Natural killer cell treated with Interleukin-12 subunit alpha and Interleukin-12 subunit beta and Interleukin-15 and Interleukin-18, amount 100 ng/mL, for 72 hours (primary cell): ENCODE results near the gene CXorf58. TPM values are rescaled to one million over a fixed set of nuclear protein-coding genes. Genes with fewer than 3 reads are reported as not detected.
"Not testable (repeated sequence)": the region's sequence is repeated elsewhere in the genome, so short reads cannot be mapped to it uniquely, and the experiment has no call there.

Source experiments
- ATAC-seq, 2 donors: fragments of 150-1000 bp; cut with Tn5 transposase in 1 of 2; sonication (Bioruptor Pico), chemical (Tn5 transposase) in 1 of 2; 2 replicates each; pipeline ENCODE4 v1.10.0; 2021
- DNase-seq: peaks from one replicate; pipeline ENCODE4 v3.0.0; 2022; ENCODE audit warnings: low spot score
- H3K27ac Mint-ChIP-seq, 2 donors: 1 replicate in 1 of 2; 2 replicates in 1 of 2; pipeline ENCODE4 v1.8.0; 2022; ENCODE audit warnings: mixed read lengths in 2 of 2, mild to moderate bottlenecking in 1 of 2, moderate library complexity in 1 of 2
- H3K27me3 Mint-ChIP-seq, 2 donors: 1 replicate in 1 of 2; 2 replicates in 1 of 2; pipeline ENCODE4 v1.8.0; 2022; ENCODE audit warnings: mixed read lengths in 2 of 2
- H3K36me3 Mint-ChIP-seq: one replicate; pipeline ENCODE4 v1.8.0; 2022; ENCODE audit warnings: mixed read lengths
- H3K4me1 Mint-ChIP-seq, 2 donors: 1 replicate in 1 of 2; 2 replicates in 1 of 2; pipeline ENCODE4 v1.8.0; 2022; ENCODE audit warnings: low read depth in 2 of 2, mixed read lengths in 2 of 2, mild to moderate bottlenecking in 1 of 2
- H3K4me3 Mint-ChIP-seq: one replicate; pipeline ENCODE4 v1.8.0; 2022; ENCODE audit warnings: mixed read lengths
- H3K9me3 Mint-ChIP-seq: 2 replicates; pipeline ENCODE4 v1.8.0; 2022; ENCODE audit warnings: mixed read lengths
- total RNA-seq, 2 donors: library from RNA; stranded (reverse); gene quantifications; one replicate each; pipeline ENCODE4 v1.2.3, GENCODE V29; 2022

CXorf58 gene, protein sequence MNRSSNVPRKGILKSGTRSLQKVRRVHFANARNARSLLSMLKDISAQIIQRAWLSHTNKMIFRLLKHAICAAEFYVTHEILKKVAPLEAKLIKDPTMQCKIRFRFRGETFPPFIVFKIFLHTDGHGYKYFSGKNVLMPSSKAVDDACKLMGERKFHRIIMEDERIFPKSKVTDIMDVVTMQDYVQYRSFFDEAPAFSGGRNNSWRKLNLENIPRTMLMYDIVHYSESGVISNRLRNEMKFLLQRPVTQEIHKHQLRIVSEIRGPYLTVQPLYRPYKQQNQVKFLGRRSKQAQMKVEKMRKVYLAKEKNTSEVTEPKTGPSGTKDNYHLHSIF
- not detected for total RNA-seq

DNA sequence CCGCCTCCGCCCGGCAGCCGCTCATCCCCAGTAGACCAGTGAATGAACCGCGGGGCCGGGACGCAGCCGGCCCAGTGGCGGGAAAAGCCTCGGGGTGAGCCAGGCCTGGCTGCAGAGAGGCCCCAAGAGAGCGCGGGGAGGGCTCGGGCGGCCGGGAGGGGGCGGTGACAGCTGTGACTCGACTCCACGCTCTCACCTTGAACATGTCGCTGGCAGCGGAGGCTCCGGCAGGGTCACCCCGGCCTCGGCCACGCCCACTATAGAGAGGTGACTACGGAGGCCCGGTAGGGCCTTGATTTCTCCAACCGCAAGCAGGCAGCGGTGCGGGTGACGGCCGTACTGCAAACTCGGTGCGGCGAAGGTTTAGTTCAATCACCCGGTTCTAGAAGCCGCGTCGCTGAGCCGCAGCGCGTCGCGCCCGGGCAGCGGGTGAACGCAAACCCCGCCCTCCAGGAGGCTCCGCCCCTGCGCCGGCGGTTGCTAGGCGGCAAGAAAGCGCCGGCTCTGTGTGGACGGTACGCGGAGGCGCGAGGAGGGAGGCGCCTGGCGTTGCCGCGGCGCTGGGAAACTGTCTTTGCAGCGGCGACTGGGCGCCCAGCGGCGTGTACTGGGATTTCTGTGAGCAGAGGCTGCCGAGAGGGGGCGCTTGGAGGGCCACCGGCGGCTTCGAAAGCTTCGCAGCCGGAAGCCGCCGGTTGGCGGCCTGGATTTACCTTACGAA lies at the start of gene CXorf58, which contains the start of gene APOO:
Gene CXorf58 (plus strand): TSS at position 509 of the 721 bp plus-strand sequence. CDS start 2,297 bp downstream, outside the sequence.
Gene APOO (minus strand): TSS at position 441 of the 721 bp plus-strand sequence. CDS start 236 bp downstream, at position 205.
- peak within 1 kb of the TSS; percentile 75 to 76 for H3K27ac Mint-ChIP-seq
- no peaks in the 10 kb centered on the region for H3K9me3 Mint-ChIP-seq
- H3K36me3 Mint-ChIP-seq: no peaks in the 10 kb centered on the region
- DNase-seq: peak; percentile 95
- H3K4me1 Mint-ChIP-seq: peaks cover 8 to 12% of the 10 kb centered on the region in 2 donors
- peak; percentile 97 for ATAC-seq
- peak within 1 kb of the TSS; percentile 70 for H3K4me3 Mint-ChIP-seq
- no peaks in the 10 kb centered on the region for H3K27me3 Mint-ChIP-seq

DNA sequence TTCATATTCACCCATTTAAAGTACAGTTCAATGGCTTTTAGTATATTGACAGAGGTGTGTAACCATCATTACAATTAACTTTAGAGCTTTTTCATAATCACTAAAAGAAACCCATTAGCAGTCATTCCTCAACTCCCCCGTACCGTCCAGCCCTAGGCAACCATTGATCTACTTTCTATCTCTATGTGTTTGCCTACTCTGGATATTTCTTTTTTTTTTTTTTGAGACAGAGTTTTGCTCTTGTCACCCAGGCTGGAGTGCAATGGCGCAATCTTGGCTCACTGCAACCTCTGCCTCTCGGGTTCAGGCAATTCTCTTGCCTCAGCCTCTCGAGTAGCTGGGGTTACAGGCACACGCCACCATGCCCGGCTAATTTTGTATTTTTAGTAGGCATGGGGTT lies 48.6 kb upstream of the CXorf58 start:
- H3K9me3 Mint-ChIP-seq, H3K27me3 Mint-ChIP-seq, H3K4me3 Mint-ChIP-seq, H3K36me3 Mint-ChIP-seq, H3K4me1 Mint-ChIP-seq, DNase-seq, ATAC-seq, H3K27ac Mint-ChIP-seq: not testable (repeated sequence)

DNA sequence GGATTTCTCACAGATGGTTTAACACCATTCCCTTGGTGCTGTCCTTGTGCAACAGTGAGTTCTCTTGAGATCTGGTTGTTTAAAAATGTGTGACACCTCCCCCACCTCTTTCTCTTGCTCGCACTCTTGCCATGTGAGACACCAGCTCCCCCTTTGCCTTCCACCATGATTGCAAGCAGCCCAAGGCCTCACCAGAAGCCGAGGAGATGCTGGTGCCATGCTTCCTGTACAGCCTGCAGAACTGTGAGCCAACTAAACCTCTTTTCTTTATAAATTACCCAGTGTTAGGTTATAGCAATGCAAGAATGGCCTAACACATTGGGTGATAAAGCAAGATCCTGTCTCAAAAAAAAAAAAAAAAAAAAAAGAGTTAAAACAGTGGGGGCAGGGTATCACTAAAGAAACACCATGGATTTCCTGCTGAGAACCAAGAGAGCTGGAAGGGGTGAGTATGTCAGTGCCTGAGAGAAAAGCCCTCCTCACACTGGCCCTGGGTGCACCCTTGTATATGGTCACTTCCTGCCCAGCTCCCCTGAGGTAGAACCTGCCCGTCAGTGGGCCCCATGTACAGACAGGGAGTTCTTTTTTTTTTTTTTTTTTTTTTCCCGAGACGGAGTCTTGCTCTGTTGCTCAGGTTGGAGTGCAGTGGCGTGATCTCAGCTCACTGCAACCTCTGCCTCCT lies 46.5 kb upstream of the CXorf58 start:
- Mint-ChIP-seq H3K4me1 (peaks cover 4% of the 10 kb centered on the region in 2 donors), H3K36me3 (peaks cover 5% of the 10 kb centered on the region), H3K27me3 (peaks cover 0 to 4% of the 10 kb centered on the region in 2 donors), H3K4me3 (no peak overlapping the region), H3K9me3 (no peaks in the 10 kb centered on the region), H3K27ac (peak overlapping the region in 1 of 2 donors; percentile 84)
- DNase-seq (peak; percentile 61), ATAC-seq (peak; percentile 44 to 83)

DNA sequence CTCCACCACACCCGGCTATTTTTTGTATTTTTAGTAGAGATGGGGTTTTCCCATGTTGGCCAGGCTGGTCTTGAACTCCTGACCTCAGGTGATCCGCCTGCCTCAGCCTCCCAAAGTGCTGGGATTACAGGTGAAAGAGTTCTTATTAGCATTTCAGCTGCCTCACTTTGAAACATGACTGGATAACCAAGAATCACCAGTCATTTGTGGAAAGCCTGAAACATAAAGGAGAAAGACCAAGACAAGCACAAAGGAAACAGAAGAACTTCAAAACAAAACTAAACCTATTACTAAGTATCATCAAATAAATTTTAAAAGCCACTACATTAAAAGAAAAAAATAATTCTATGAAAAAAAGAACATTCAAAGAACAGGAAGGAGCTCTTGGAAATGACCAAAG lies 45.9 kb upstream of the CXorf58 start:
- DNase-seq, H3K4me3 Mint-ChIP-seq, H3K36me3 Mint-ChIP-seq, H3K9me3 Mint-ChIP-seq, H3K27me3 Mint-ChIP-seq, ATAC-seq, H3K4me1 Mint-ChIP-seq: not testable (repeated sequence)
- H3K27ac Mint-ChIP-seq: peak overlapping the region in 1 of 2 donors; percentile 84

DNA sequence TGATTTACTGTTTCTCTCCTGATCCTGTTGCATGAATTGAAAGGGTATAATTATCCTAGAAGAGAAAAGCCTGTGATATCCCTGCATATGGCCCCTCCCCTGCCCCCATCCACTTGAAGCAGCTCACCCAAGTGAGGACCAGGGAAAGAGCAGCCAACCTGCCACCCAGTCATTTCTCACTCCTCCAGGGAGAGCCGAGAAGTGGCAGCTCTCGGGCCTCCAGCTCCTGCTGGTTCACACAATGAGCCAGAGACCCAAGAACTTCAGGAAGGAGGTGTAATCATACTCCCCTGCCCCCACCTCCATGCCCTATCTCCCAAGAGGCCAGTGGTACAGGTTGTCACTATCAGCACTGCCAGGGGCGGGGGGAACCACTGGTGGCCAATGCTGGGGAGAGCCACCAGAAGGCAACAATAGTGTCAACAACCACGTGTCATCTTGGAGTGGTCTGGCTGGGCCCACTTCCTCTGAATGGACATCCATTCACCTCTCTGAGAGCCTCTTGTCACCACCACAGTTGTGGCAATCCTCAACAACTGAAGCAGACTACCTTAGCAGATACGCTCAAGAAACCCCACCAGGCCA lies 43.0 kb upstream of the CXorf58 start:
- H3K27me3 Mint-ChIP-seq: no peaks in the 10 kb centered on the region
- DNase-seq: no peak
- no peaks in the 10 kb centered on the region for H3K9me3 Mint-ChIP-seq
- H3K36me3 Mint-ChIP-seq: peaks cover 5% of the 10 kb centered on the region
- no peak overlapping the region for H3K27ac Mint-ChIP-seq
- H3K4me1 Mint-ChIP-seq: peaks cover 4% of the 10 kb centered on the region in 2 donors
- ATAC-seq: no peak
- no peak overlapping the region for H3K4me3 Mint-ChIP-seq

DNA sequence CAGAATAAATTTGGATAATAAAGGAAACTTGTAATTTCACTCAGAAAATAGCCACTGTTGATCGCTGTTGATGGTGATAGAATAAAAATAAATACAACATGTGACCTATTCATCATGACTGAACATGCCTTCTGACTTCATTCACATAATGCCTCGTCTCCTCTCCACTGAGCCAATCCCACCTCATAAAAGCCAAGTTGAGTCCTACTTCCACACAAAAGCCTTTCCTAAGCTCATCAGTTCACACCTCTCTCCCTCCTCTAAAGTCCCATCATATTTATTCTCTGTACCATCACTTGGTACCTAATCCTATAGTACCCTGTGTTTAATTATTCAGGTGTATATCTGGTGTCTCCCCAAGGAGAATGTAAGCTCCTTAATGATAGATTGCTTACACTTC lies 37.8 kb upstream of the CXorf58 start:
- H3K27ac Mint-ChIP-seq: no peak overlapping the region
- no peak for ATAC-seq

DNA sequence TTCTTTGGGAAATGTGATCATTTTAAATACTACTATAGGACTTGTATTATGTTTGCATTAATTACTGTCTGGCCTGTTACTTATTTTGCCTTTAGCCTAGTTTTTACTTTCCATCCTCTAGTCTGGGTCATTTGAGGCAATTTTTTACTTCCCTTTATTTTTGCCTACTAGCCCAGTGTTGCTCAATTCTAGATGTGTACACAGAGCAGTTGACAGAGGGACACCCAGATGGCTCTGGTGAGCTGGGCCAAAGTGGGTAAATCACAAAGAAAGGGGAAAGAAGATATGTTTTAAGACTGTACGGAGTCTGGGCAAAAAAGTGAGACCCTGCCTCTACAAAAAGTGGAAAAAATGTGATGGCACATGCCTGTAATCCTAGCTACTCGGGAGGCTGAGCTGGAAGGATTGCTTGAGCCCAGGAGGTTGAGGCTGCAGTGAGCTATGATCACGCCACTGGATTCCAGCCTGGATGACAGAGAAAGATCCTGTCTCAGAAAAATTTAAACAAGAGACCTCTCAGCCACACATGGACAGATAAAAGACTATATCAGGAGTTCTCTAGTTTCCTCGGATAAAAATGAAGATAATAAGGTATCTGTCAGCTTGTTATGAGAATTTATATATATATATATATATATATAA lies 35.8 kb upstream of the CXorf58 start:
- H3K27me3 Mint-ChIP-seq: peaks cover 0 to 3% of the 10 kb centered on the region in 2 donors
- H3K9me3 Mint-ChIP-seq: no peaks in the 10 kb centered on the region
- no peaks in the 10 kb centered on the region for H3K36me3 Mint-ChIP-seq
- no peak overlapping the region for H3K27ac Mint-ChIP-seq
- no peaks in the 10 kb centered on the region for H3K4me1 Mint-ChIP-seq
- DNase-seq (no peak), ATAC-seq (no peak)
- H3K4me3 Mint-ChIP-seq: no peak overlapping the region

More for the DNA sequence above, 37.8 kb upstream of the CXorf58 start:
- H3K36me3 Mint-ChIP-seq: no peaks in the 10 kb centered on the region
- no peaks in the 10 kb centered on the region for H3K4me1 Mint-ChIP-seq
- H3K27me3 Mint-ChIP-seq: peaks cover 0 to 3% of the 10 kb centered on the region in 2 donors
- no peaks in the 10 kb centered on the region for H3K9me3 Mint-ChIP-seq
- no peak overlapping the region for H3K4me3 Mint-ChIP-seq
- no peak for DNase-seq

DNA sequence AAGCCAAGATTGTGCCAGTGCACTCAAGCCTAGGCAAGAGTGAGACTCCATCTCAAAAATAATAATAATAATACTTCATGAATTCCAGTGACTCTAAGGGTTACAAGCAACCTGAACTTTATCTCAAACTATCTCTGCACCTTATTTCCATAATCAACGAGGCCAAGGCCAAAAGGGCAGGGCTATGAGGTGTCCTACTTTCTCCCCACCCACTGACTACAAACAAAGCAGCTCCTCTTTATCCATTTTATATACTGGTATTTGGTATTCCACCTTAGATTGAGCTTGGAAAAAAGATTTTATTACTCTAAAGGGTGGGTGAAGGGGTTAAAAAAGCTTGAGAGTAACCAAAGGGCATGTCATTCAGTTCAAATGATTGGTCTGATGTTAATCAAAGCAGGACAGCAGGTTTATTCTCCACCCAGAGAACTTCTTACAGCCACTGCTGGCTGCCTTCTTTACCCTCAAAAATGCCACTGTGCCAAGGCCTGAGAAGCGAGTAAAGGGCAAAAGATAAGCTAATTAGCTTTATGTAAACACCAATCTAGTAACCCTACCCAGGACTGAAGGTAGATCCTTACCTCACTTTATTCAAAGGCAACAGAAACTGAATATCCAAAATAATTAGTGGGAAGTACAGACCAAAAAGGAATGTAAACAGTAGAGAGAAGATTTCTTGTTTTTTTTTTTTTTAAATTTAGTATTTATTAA lies 28.3 kb upstream of the CXorf58 start:
- peaks cover 0 to 6% of the 10 kb centered on the region in 2 donors for H3K27me3 Mint-ChIP-seq
- H3K9me3 Mint-ChIP-seq: no peaks in the 10 kb centered on the region
- ATAC-seq (no peak), DNase-seq (no peak)
- H3K27ac Mint-ChIP-seq: no peak overlapping the region
- no peaks in the 10 kb centered on the region for H3K36me3 Mint-ChIP-seq
- H3K4me3 Mint-ChIP-seq: no peak overlapping the region
- peaks cover 3 to 7% of the 10 kb centered on the region in 2 donors for H3K4me1 Mint-ChIP-seq

DNA sequence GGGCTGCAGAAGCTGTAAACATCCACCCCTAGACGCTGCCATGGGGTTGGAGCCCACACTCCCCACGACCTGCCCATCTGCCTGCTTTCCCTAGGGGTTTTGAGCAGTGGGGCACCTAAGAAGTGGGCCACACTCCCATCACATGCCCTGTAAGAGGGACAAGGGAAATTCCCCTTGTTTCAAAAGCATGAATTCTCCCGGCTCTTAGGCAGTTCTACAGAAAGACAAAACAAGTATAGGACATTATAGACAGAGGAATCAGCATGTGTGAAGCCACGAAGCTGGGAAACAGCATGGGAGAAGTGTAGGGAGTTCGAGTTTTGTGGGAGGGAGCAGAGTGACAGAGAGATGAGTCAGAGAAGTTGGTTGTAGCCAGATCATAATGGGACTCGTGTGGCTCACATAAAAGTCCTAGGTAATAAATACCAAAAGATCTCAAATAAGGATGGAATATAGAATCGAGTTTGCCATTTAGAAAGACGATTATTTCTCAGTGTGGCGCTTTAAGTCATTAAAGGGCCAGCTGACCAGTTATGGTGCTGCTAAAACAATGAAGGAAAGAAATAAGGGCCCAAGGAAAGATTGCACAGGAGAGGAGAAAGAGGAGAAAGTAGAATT lies 24.0 kb upstream of the CXorf58 start:
- no peak overlapping the region for H3K4me3 Mint-ChIP-seq

DNA sequence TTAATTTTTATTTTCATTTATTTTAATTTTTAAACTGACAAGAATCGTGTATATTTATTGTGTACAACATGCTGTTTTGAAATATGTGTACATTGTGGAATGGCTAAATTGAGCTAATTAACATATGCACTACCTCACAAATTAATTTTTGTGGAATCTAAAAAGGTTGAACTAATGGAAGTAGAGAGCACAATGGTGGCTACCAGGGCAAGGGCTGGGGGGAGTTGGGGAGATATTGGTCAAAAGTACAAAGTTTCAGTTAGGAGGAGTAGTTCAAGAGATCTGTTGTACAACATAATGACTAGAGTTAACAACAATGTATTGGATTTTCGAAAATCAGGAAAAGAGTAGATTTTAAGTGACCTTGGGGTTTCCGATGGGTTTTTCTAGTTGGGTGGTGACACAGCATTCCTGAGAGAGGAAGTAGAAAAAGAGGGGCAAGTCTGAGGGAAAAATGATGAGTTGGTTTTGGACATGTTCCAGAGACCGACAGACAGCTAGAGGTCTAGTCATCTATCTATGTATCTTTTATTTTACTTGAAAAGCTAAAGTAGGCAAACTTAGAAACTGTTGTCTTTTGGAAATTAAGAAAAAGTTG lies 23.3 kb upstream of the CXorf58 start:
- ATAC-seq (no peak), DNase-seq (no peak)
- Mint-ChIP-seq H3K36me3 (no peaks in the 10 kb centered on the region), H3K27ac (no peak overlapping the region), H3K27me3 (peaks cover 0 to 8% of the 10 kb centered on the region in 2 donors), H3K4me3 (no peak overlapping the region), H3K9me3 (no peaks in the 10 kb centered on the region), H3K4me1 (peaks cover 7% of the 10 kb centered on the region in 2 donors)

More for the DNA sequence above, 24.0 kb upstream of the CXorf58 start:
- H3K9me3 Mint-ChIP-seq: no peaks in the 10 kb centered on the region
- DNase-seq (no peak), ATAC-seq (no peak)
- peaks cover 0 to 8% of the 10 kb centered on the region in 2 donors for H3K27me3 Mint-ChIP-seq
- no peaks in the 10 kb centered on the region for H3K36me3 Mint-ChIP-seq
- H3K27ac Mint-ChIP-seq: no peak overlapping the region
- H3K4me1 Mint-ChIP-seq: peaks cover 7% of the 10 kb centered on the region in 2 donors

DNA sequence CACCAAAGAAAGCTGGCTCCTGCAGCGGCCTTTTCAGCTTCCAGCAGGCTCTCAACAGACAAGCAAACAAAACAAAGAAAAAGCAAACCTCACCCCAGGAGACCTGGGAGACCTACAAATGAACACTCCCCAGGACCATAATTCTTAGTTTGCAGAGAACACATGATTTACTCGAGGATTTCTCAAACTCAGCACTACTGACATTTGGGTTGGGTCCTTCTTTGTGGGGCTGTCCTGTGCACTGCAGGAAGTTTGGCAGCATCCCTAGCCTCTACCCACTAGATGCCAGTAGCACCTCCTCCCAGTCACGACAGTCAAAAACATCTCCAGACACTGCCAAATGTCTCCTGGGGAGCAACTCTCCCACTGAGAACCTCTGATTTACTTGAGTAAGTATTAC lies 22.0 kb upstream of the CXorf58 start:
- DNase-seq (no peak), ATAC-seq (no peak)
- Mint-ChIP-seq H3K36me3 (no peaks in the 10 kb centered on the region), H3K4me3 (no peak overlapping the region), H3K4me1 (peaks cover 7% of the 10 kb centered on the region in 2 donors), H3K27ac (no peak overlapping the region), H3K27me3 (peaks cover 0 to 8% of the 10 kb centered on the region in 2 donors), H3K9me3 (no peaks in the 10 kb centered on the region)

DNA sequence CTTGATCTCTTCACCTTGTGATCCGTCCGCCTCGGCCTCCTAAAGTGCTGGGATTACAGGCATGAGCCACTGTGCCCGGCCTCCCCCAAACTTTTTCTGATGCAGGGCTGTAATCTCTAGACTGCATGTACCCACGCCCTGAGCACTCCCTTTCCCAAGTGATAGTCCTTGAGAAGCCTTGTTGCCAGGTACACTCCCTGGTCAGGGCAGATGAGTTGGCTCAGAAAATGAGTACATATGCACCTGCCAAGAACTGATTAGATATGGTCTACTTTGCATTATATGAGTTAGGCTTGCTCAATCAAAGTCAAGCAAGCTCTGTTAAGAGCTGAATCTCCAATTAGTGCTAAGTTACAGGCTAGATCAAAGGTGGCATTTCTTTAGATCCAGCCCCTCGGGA lies 20.4 kb upstream of the CXorf58 start:
- Mint-ChIP-seq H3K4me1 (peaks cover 7% of the 10 kb centered on the region in 2 donors), H3K27me3 (peaks cover 0 to 8% of the 10 kb centered on the region in 2 donors), H3K27ac (no peak overlapping the region), H3K9me3 (no peaks in the 10 kb centered on the region), H3K36me3 (no peaks in the 10 kb centered on the region), H3K4me3 (no peak overlapping the region)
- DNase-seq: no peak
- ATAC-seq: no peak
